HG03066 (cell line): ENCODE results near the gene COA5.

Experiments
- ATAC-seq: cut with Tn5 transposase; IDR thresholded peaks from one replicate; pipeline ENCODE4 v1.9.1; 2021; ENCODE audit warnings: low read depth; ENCODE audit not compliant: unreplicated experiment

The COA5 gene

DNA sequence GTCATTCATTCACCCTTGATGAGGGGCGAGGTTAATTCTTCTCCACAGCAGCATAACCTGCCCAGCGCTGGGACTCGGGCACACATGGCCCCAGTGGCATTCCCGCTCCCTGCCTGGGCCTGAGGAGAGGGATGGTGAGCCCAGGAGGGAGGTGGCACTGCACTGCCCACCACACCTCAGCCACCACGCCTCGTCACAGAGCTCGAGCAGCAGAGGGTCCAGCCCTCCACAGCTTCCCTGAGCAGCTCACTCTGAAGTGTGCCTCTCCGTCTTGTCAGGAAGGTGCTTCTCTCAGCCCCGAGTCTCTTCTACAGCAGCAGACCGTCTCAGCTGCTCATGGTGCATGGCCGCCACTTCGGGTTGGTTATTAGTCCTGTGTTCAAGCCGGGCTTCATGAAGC, 34.9 kb downstream of the COA5 start:
- ATAC-seq: no peak

GRCh38 chr2:98572676-98573075, 35.6 kb downstream of the COA5 start:
- no peak for ATAC-seq

- no peak for ATAC-seq
Measured at GRCh38 chr2:98572211-98572610, 36.1 kb downstream of the COA5 start.

DNA sequence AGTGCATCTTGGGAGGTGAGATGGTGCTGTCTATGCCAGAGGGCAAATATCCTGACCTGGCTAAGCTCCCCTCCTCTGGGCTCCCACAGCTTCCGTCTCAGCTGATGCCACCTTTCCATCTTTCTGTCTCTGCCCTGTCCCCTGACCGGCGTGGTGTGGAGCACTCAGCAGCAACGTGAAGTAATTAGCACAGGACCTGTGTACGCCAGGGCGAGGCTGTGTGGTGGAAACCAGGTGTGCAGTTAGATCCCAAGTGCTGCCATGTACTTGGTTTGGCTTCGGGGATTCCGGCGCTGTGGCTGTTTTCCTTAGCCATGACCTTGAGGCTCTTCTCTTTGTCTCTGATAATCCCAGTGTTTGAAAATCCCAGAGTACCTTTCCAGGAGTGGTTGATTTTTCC, 36.5 kb downstream of the COA5 start:
- no peak for ATAC-seq

- no peak for ATAC-seq
Measured at GRCh38 chr2:98571121-98571701, 37.1 kb downstream of the COA5 start.

GRCh38 chr2:98570356-98570755, 38.0 kb downstream of the COA5 start:
- ATAC-seq: no peak

GRCh38 chr2:98569915-98570314, 38.4 kb downstream of the COA5 start:
- no peak for ATAC-seq

DNA sequence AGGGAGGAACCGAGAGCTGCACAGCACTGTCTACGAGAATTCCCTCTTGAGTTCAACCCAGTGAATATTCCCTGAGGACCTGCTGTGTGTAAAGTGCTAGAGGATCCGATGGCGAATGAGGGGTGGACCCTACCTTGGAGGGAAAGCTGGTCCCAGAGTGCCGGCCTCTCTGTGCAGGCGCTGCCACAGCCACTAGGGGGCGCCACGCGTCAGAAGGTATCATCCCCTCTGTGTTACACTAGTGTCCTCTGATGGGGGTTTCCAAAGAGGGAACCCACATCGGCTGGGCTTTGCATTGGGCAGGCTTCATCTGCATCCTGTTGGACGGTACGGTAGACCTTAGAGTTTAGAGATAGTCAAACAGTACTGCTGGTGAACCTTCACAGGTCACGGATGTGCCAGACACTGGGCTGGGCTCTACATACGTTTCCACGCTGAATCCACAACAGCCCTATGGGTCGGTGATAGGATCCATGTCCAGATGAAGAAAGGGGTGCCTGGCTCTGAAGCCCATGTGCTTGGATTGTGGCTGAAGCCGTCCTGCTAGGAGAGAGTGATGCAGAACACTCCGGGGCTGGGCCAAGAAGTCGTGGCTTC, 39.0 kb downstream of the COA5 start:
- no peak for ATAC-seq

DNA sequence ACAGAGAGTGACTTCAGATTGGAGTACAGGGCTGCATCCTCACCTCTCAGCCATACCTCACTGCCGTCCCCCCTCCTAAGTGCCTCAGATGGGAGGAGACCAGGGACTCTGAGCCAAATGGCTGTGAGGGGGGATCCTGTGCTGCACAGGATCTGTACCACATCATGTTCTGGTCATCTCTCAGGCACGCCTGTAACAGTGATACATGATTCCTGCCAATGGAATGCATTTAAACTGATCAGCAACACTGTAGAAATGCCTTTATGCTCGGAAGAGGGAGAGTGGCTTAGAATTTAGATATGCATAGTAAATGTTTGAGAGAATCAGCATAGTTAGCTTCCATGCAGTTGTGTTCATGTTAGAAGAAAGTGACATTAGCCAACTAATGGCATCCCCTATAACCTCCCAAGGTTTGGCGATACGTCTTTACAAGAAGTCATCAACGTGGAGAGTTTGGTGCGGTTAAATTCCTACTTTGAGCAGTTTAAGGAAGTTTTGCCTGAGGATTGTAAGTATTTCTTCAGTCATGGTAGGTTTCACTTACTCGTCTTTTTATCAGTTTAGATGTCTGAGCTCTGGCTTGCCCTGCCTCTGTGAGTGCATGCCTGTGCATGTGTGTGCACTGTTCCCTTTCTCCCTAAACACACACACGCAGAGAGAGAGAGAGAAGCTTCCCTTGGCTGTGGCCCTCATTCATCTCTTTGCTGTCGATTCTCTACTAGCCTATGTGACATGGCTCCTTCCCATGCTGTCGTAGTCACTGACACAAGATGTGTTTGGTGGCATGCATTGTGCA, 40.0 kb downstream of the COA5 start:
- ATAC-seq: no peak

DNA sequence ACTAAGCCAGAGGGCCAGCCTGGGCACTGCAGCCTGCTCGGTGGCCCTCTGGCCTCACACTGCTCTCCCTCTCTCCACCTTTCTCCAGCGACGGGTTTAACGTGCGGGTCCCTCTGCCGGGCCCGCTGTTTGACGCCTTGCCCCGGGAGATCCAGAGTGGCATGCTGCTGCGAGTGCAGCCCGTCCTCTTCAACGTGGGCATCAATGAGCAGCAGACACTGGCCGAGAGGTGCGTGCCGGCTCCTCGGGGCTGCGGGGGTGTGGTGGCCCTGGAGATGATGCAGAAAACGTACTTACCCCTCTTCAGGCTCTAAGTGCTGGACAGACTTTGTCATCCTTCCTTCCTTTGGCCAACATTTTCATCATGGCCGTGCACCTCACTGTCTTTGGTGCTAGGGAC, 42.4 kb downstream of the COA5 start:
- ATAC-seq: no peak

GRCh38 chr2:98565286-98565860, 42.9 kb downstream of the COA5 start:
- ATAC-seq: no peak

GRCh38 chr2:98564541-98565132, 43.7 kb downstream of the COA5 start:
- ATAC-seq: no peak

GRCh38 chr2:98563394-98563793, 44.9 kb downstream of the COA5 start:
- ATAC-seq: no peak

GRCh38 chr2:98561902-98562695, 46.2 kb downstream of the COA5 start:
- no peak for ATAC-seq

DNA sequence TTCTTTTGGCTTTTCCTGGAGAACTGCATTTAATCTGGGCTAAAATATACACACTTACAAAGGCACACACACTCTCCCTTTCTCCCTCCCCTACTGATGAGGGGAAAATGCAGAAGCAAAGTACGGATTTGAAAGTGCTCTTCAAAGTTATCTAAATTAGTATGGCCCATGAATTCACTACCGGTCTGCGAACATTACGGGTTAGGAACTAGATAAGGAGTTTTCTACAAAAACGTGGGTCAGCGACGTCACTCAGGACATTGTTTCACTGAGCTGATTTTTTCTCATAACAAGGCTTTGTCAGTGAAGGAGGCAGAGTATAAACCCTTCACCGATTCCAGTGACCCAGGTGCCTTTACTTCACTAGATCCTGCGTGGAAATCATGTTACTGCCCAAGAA, 47.3 kb downstream of the COA5 start:
- no peak for ATAC-seq

- ATAC-seq: no peak
Measured at GRCh38 chr2:98560256-98560771, 48.0 kb downstream of the COA5 start.

DNA sequence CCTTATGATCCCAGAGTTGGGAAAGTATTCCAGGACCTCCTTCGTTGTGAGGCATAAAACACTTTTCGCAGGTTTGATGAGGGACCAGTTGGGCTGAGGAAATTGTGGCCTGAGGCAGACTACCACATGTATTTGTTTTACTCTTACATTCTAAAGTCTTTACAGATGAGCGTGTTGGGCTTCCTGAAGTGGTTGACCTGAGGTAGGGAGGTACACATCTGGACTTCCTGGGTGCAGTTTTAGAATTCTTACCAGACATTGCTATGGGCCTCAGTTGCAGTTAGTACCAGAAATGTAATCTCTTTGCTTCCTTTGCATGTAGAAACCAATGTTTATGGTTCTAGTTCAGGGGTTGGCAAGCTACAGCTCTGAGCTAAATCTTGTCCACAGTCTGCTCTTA, 48.7 kb downstream of the COA5 start:
- no peak for ATAC-seq

- ATAC-seq: no peak
Measured at GRCh38 chr2:98558852-98559530, 49.3 kb downstream of the COA5 start.

- peak; percentile 87 for ATAC-seq
Measured at GRCh38 chr2:98556344-98557033, 51.8 kb downstream of the COA5 start.
